K562 (cell line): ENCODE results near the gene SCART1. TPM values are rescaled to one million over a fixed set of nuclear protein-coding genes. Genes with fewer than 3 reads are reported as not detected.

Experiments
- ATAC-seq: fragments of 200-7000 bp; cut with Tn5 transposase; 3 replicates; pipeline ENCODE4 v1.9.1; 2020; ENCODE audit warnings: moderate library complexity
- BruUV-seq: library from RNA; stranded (reverse); fragments of 400-500 nt; replicated peaks from 2 replicates; lab custom pipeline; 2021; lab: Mats Ljungman, UMichigan
- CTCF ChIA-PET: fragments of 300-600 bp; formaldehyde crosslinking; extraction: SDS; loops from one replicate; lab custom pipeline; 2021; ENCODE audit warnings: low intra/inter-chr PET ratio; lab: Yijun Ruan, JAX
- POLR2A ChIA-PET: fragments of 300-600, 350-650 bp; sonication (Branson Sonifier 250); formaldehyde crosslinking; extraction: SDS; loops from one replicate; lab custom pipeline; 2021; ENCODE audit warnings: antibody characterized with exemption, inconsistent platforms; lab: Yijun Ruan, JAX
- DNase-seq, 4 experiments: peaks; one replicate each; pipeline versions ENCODE4 v3.0.0 to v3.0.0-alpha.2; 2011 to 2018; ENCODE audit warnings: low spot score in 3 of 4, mixed read lengths in 3 of 4; ENCODE audit errors: extremely low read depth in 1 of 4
- FAIRE-seq: peaks from 2 replicates; lab custom pipeline; 2011; peaks lifted over from hg19 to GRCh38; lab: Jason Lieb, UNC
- H2AFZ ChIP-seq: 2 replicates; pipeline ENCODE4 v1.6.0; 2011; ENCODE audit warnings: low read depth, low read length, control low read depth, inconsistent platforms
- H3K27ac ChIP-seq: fragments of 200-600 bp; 3 replicates; pipeline ENCODE4 v1.8.0; 2011; ENCODE audit warnings: low read depth, mild to moderate bottlenecking, control low read depth, inconsistent platforms, low read length, moderate library complexity, mixed read lengths; ENCODE audit errors: extremely low read depth
- H3K27me3 ChIP-seq, 2 experiments: fragments of 300-600 bp in 1 of 2; 2 replicates in 1 of 2; 3 replicates in 1 of 2; pipeline versions ENCODE4 v1.6.0 to v1.8.0; 2011; ENCODE audit warnings: inconsistent platforms in 2 of 2, low read length in 2 of 2, mild to moderate bottlenecking in 1 of 2, mixed read lengths in 1 of 2, moderate library complexity in 1 of 2; ENCODE audit not compliant: control insufficient read depth in 2 of 2, insufficient read depth in 2 of 2
- H3K36me3 ChIP-seq: fragments of 300-600 bp; 3 replicates; pipeline ENCODE4 v1.8.0; 2011; ENCODE audit warnings: mild to moderate bottlenecking, low read length, inconsistent platforms; ENCODE audit not compliant: control insufficient read depth, insufficient read depth
- H3K4me1 ChIP-seq, 2 experiments: fragments of 200-600 bp in 1 of 2; replicated peaks in 1 of 2; 2 replicates in 1 of 2; 3 replicates in 1 of 2; pipeline versions ENCODE4 v1.5.1 to v1.8.0; 2011; ENCODE audit warnings: inconsistent platforms in 2 of 2, low read length in 2 of 2, mild to moderate bottlenecking in 1 of 2, mixed read lengths in 1 of 2, moderate library complexity in 1 of 2; ENCODE audit not compliant: control insufficient read depth in 2 of 2, insufficient read depth in 2 of 2
- H3K4me2 ChIP-seq: 2 replicates; pipeline ENCODE4 v1.6.1; 2011; ENCODE audit warnings: low read length, control low read depth, inconsistent platforms, mixed read lengths; ENCODE audit not compliant: insufficient read depth
- H3K4me3 ChIP-seq: fragments of 200-600 bp; sonication (generic), shearing (Covaris generic); 2 replicates; pipeline ENCODE4 v1.5.1; 2016; ENCODE audit warnings: control low read depth, inconsistent platforms
- H3K79me2 ChIP-seq: fragments of 200-600 bp; 3 replicates; pipeline ENCODE4 v1.8.0; 2011; ENCODE audit warnings: low read length, inconsistent platforms; ENCODE audit not compliant: control insufficient read depth, insufficient read depth
- H3K9ac ChIP-seq, 2 experiments: 2 replicates each; pipeline versions ENCODE4 v1.6.0 to v1.6.1; 2011; ENCODE audit warnings: low read depth in 2 of 2, low read length in 2 of 2, control low read depth in 1 of 2, inconsistent platforms in 1 of 2, mild to moderate bottlenecking in 1 of 2, mixed read lengths in 1 of 2; ENCODE audit not compliant: insufficient read depth in 1 of 2
- H3K9me1 ChIP-seq: one replicate; pipeline ENCODE4 v1.6.0; 2011; ENCODE audit warnings: inconsistent platforms, mild to moderate bottlenecking, low read length, moderate library complexity; ENCODE audit not compliant: control insufficient read depth, insufficient read depth
- H3K9me3 ChIP-seq: replicated peaks from 2 replicates; pipeline ENCODE4 v1.5.1; 2011; ENCODE audit warnings: low read depth, low read length, inconsistent platforms; ENCODE audit not compliant: control insufficient read depth, insufficient read depth
- H4K20me1 ChIP-seq: replicated peaks from 2 replicates; pipeline ENCODE4 v1.6.1; 2011; ENCODE audit warnings: low read length, inconsistent platforms, mixed read lengths; ENCODE audit not compliant: control insufficient read depth, insufficient read depth
- FOXA1 ChIP-seq: fragments of 450-650 bp; IDR thresholded peaks from 2 replicates; pipeline ENCODE4 v1.6.1; 2016; ENCODE audit warnings: mild to moderate bottlenecking, borderline replicate concordance
- GATAD2A ChIP-seq: fragments of 450-650 bp; IDR thresholded peaks from 2 replicates; pipeline ENCODE4 v1.6.1; 2017
- HMG20A ChIP-seq: fragments of 450-650 bp; formaldehyde crosslinking; conservative IDR thresholded peaks from 2 replicates; pipeline ENCODE4 v1.4.0; 2020; ENCODE audit warnings: mild to moderate bottlenecking, mixed read lengths
- ILF3 ChIP-seq: fragments of 450-650 bp; IDR thresholded peaks from 2 replicates; pipeline ENCODE4 v1.6.1; 2018; ENCODE audit warnings: antibody characterized with exemption, mild to moderate bottlenecking, moderate library complexity, borderline replicate concordance
- KLF1 ChIP-seq: fragments of 450-650 bp; IDR thresholded peaks from 2 replicates; pipeline ENCODE4 v1.6.1; 2016; ENCODE audit warnings: missing genetic modification characterization, missing compliant biosample characterization
- KLF16 ChIP-seq: IDR thresholded peaks from 2 replicates; pipeline ENCODE4 v1.6.1; 2016; ENCODE audit warnings: antibody characterized with exemption
- NCOA2 ChIP-seq, 2 experiments: fragments of 450-650 bp; IDR thresholded peaks; 2 replicates each; pipeline ENCODE4 v1.6.1; 2018; ENCODE audit warnings: mild to moderate bottlenecking in 2 of 2, moderate library complexity in 1 of 2; ENCODE audit not compliant: partially characterized antibody in 2 of 2
- NFIX ChIP-seq: fragments of 250-450 bp; sonication (Bioruptor Pico); IDR thresholded peaks from 2 replicates; pipeline ENCODE4 v1.4.0; 2020; ENCODE audit warnings: low read depth, mild to moderate bottlenecking, moderate library complexity
- NR2C2 ChIP-seq, 2 experiments: fragments of 200-800 bp in 1 of 2; sonication (Bioruptor generic) in 1 of 2; sonication (generic) in 1 of 2; formaldehyde crosslinking in 1 of 2; IDR thresholded peaks; 2 replicates each; pipeline versions ENCODE4 v1.6.1 to v1.8.0; 2016 to 2022; ENCODE audit warnings: mild to moderate bottlenecking in 1 of 2, missing compliant biosample characterization in 1 of 2, missing genetic modification characterization in 1 of 2, missing genetic modification reagents in 1 of 2
- POLR2A ChIP-seq: fragments of 450-650 bp; conservative IDR thresholded peaks from 2 replicates; pipeline ENCODE4 v1.6.1; 2016
- RBM15 ChIP-seq: fragments of 200-400 bp; formaldehyde crosslinking; IDR thresholded peaks from 2 replicates; pipeline ENCODE4 v1.6.1; 2018; ENCODE audit warnings: mild to moderate bottlenecking, low read length, moderate library complexity; ENCODE audit not compliant: insufficient read depth
- RUNX1 ChIP-seq: sonication (generic); IDR thresholded peaks from 2 replicates; pipeline ENCODE4 v1.6.1; 2016; ENCODE audit warnings: antibody characterized with exemption, low read depth
- SIN3B ChIP-seq: fragments of 450-650 bp; IDR thresholded peaks from 2 replicates; pipeline ENCODE4 v1.6.1; 2017; ENCODE audit warnings: low read depth, mild to moderate bottlenecking, moderate library complexity
- SMARCB1 ChIP-seq: IDR thresholded peaks from 2 replicates; pipeline ENCODE4 v1.6.1; 2011; ENCODE audit warnings: improper control_type of control experiment, low read depth; ENCODE audit not compliant: insufficient read length
- SNIP1 ChIP-seq: fragments of 450-650 bp; IDR thresholded peaks from 2 replicates; pipeline ENCODE4 v1.7.1; 2017; ENCODE audit warnings: low read depth, mild to moderate bottlenecking
- SREBF1 ChIP-seq: fragments of 150-350 bp; IDR thresholded peaks from 2 replicates; pipeline ENCODE4 v1.6.1; 2014; ENCODE audit warnings: antibody characterized with exemption, low read depth, low read length, borderline replicate concordance
- ZFX ChIP-seq: sonication (generic); formaldehyde crosslinking; IDR thresholded peaks from 2 replicates; pipeline ENCODE4 v1.8.0; 2022; ENCODE audit warnings: mild to moderate bottlenecking, missing genetic modification reagents, moderate library complexity
- ZKSCAN1 ChIP-seq: fragments of 150-350 bp; IDR thresholded peaks from 2 replicates; pipeline ENCODE4 v1.6.1; 2016; ENCODE audit warnings: low read depth, low read length
- WGBS: fragments of 100-300 bp; shearing (Covaris generic); methylation state at CpG from one replicate; pipeline ENCODE4 v1.1.6; 2016; ENCODE audit warnings: low coverage, mixed read lengths; ENCODE audit not compliant: insufficient coverage; ENCODE audit errors: missing lambda C conversion rate; 5-methylcytosine and 5-hydroxymethylcytosine counted together
- in situ Hi-C: fragments of 300-500 bp; cut with MboI; formaldehyde crosslinking; loops from 4 replicates; pipeline ENCODE4 v1.15.0; 2018; ENCODE audit warnings: inconsistent platforms, mixed read lengths
- intact Hi-C: fragments of 100-400 bp; cut with micrococcal nuclease; formaldehyde crosslinking; loops from 2 replicates; pipeline ENCODE4 v1.14.2; 2022
- polyA plus RNA-seq, 8 experiments: library from polyadenylated mRNA; depleted of rRNA in 4 of 8; stranded (reverse) in 5 of 8; unstranded in 3 of 8; fragments of >200 nt; fragmentation: Nextera tagmentation in 2 of 8; fragmentation: Illumina TruSeq in 1 of 8; extraction: Ambion mirVana in 2 of 8; extraction: Trizol in 1 of 8; gene quantifications; 2 replicates each; pipeline versions ENCODE4 v1.2.1 to v1.2.3, GENCODE V29; 2011 to 2014; ENCODE audit warnings: inconsistent platforms in 1 of 8, missing spikeins in 1 of 8
- total RNA-seq, 7 experiments: library from RNA; depleted of rRNA in 6 of 7; stranded (reverse); fragments of >200 nt in 6 of 7; fragmentation: Illumina TruSeq in 2 of 7; extraction: Trizol in 2 of 7; gene quantifications; 2 replicates each; pipeline versions ENCODE4 v1.2.1 to v1.2.3, GENCODE V29; 2011 to 2021; ENCODE audit warnings: low replicate concordance in 1 of 7

The SCART1 gene
- total and polyA plus RNA-seq, 9 of the 15 experiments (the other 6 are each of a cell fraction or from before 2014, with no cell fraction given), result 0.18 to 6.5 (median 4.5) TPM

- POLR2A ChIA-PET, result no interaction called here
- in situ Hi-C loops (no loop called here), intact Hi-C loops (loop anchor here (10.0 kb wide), 1 partner anchor 156 kb away; no protein-coding TSS in a partner anchor)
- ATAC-seq (peak; percentile 45), DNase-seq (peak in 1 of 4 experiments; percentile 5), FAIRE-seq (no peak)
- Histone ChIP-seq H3K9me1 (peaks cover 3% of the 10 kb centered on the region), H3K9me3 (no peaks in the 10 kb centered on the region; the same call in 1 of the 2 replicates), H3K79me2 (no peaks in the 10 kb centered on the region), H3K27me3 (peaks cover 12 to 25% of the 10 kb centered on the region in 2 experiments), H3K4me3 (no peak overlapping the region), H4K20me1 (peaks cover 7% of the 10 kb centered on the region), H3K27ac (no peak overlapping the region), H3K4me2 (no peak overlapping the region), H2AFZ (no peak overlapping the region), H3K4me1 (no peaks in the 10 kb centered on the region), H3K9ac (0 out of 4 replicates have a peak overlapping the region, but pooled peaks of 1 of the 2 experiments have one; percentile 67), H3K36me3 (no peaks in the 10 kb centered on the region)
- CTCF ChIA-PET, result no interaction called here
- TF ChIP-seq RBM15 (no peak), SNIP1 (no peak), GATAD2A (no peak), FOXA1 (no peak), SREBF1 (no peak)
- 2% methylated on average over 12 of the region's 12 CpGs for WGBS
- no TSS peak for BruUV-seq
Observed at GRCh38 chr10:133481086-133481643, 27.4 kb downstream of the SCART1 start.

GRCh38 chr10:133481657-133482056 lies 27.9 kb downstream of the SCART1 start:
- no peak overlapping the region for H3K9ac ChIP-seq
- H2AFZ ChIP-seq, result no peak overlapping the region
- ChIA-PET POLR2A (no interaction called here), CTCF (no interaction called here)
- H3K27ac ChIP-seq, result no peak overlapping the region
- no peaks in the 10 kb centered on the region for H3K36me3 ChIP-seq
- no peak for TF ChIP-seq NCOA2 (IDR thresholded peaks at IDR 0.05; ENCODE audit: partially characterized antibody in 2 of 2)
- no peak for TF ChIP-seq KLF16
- no peak for TF ChIP-seq SMARCB1
- TF ChIP-seq ILF3, result no peak
- TF ChIP-seq ZKSCAN1, result no peak
- TF ChIP-seq ZFX (CRISPR knock-in tag), result no peak
- no peak for TF ChIP-seq KLF1 (tag)
- TF ChIP-seq NFIX (CRISPR knock-in tag), result no peak
- no peak for TF ChIP-seq NR2C2 (CRISPR knock-in tag; IDR thresholded peaks at IDR 0.05)
- no peak for TF ChIP-seq NR2C2 (tag; IDR thresholded peaks at IDR 0.05)
- no peak for TF ChIP-seq SIN3B
- no peak for TF ChIP-seq RUNX1
- no peak for TF ChIP-seq HMG20A
- no peak for TF ChIP-seq POLR2A
- peaks cover 8 to 20% of the 10 kb centered on the region in 2 experiments for H3K27me3 ChIP-seq
- 1% methylated on average over 9 of the region's 10 CpGs for WGBS
- no peak overlapping the region for H3K4me2 ChIP-seq
- H3K9me3 ChIP-seq, result no peaks in the 10 kb centered on the region; the same call in 1 of the 2 replicates
- no peaks in the 10 kb centered on the region for H3K79me2 ChIP-seq
- peaks cover 1% of the 10 kb centered on the region for H3K9me1 ChIP-seq
- no TSS peak for BruUV-seq
- intact Hi-C loops, result loop anchor here (10.0 kb wide), 1 partner anchor 157 kb away; no protein-coding TSS in a partner anchor
- 0 out of 2 replicates have a peak, but pooled peaks cover 2% of the 10 kb centered on the region for H4K20me1 ChIP-seq
- ATAC-seq, result no peak; the same call in 2 of the 3 replicates
- H3K4me1 ChIP-seq, result no peaks in the 10 kb centered on the region
- DNase-seq, result no peak
- no peak overlapping the region for H3K4me3 ChIP-seq
- in situ Hi-C loops, result no loop called here
- FAIRE-seq, result no peak
